CD1c-positive myeloid dendritic cell (primary cell): Measurements from ENCODE around the gene MARCHF10.
A peak's percentile ranks its signal among the peaks of the same experiment; 100 is the strongest.
"Not testable (repeated sequence)": the region's sequence is repeated elsewhere in the genome, so short reads cannot be mapped to it uniquely, and the experiment has no call there.

ENCODE experiments used
- DNase-seq: peaks from one replicate; pipeline ENCODE4 v3.0.0-alpha.2; 2016; ENCODE audit errors: extremely low spot score

The MARCHF10 gene

GRCh38 chr17:62717589-62717855, 90.6 kb downstream of the MARCHF10 start:
- DNase-seq = no peak

DNA sequence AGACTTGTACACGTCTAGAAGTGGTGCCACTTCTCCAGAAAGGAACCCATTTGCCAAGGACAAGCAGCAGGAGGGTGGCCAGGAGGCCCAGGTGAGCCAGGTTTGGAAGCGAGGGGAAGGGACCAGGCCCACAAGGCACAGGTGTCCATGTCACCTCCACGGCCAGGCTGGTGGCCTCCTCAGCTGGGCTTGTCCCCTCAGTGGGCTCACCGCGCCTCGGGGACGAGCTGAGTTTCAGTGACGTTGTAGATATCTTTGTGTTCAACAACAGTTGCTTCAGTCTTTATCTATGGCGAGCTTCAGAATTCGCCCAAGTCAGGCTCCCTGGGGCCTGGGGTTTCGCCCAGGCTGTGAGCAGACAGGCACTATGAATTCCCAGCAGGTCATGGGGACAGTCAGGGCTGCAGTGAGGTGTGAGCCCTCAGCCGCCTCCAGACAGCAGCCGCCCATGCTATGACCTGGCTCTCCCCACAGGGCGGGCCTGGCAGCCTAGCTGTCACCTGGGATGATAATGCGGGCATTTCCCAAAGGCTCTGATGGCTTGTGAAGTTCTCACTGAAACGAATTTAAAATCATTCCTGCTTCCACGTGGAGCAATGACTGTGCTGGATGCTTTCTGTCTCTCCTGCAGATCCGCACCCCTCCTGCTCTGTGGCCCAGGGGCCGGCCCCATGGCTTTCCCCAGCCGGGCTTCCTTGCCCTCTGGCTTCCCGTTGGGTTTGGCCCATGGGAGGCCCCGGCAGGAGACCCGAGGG, 91.1 kb downstream of the MARCHF10 start:
- DNase-seq = no peak

GRCh38 chr17:62715882-62716390, 92.2 kb downstream of the MARCHF10 start:
- DNase-seq = no peak

- DNase-seq = no peak
These were observed 93.9 kb downstream of the MARCHF10 start for GRCh38 chr17:62714016-62714777.

- no peak for DNase-seq
These were observed 94.8 kb downstream of the MARCHF10 start for GRCh38 chr17:62713086-62713881.

DNA sequence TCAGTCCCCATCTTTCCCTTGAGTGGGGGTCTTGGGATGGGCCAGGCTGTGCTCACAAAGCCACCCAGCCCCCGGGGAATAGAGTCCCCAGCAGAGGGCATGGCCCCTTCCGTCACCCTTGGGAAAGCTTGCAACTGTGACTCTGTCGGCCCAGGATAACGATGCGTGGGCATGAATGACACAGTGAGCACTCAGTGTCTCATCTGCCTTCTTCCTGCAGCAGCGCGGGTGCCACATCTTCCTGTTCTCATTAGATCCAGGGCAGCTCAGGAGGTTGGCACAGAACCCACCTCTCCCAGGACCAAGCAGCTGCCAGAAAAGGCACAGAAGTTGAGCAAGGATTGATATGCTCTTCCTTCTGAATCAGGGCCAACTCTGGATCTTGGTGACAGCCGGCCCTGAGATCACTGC, 95.9 kb downstream of the MARCHF10 start:
- no peak for DNase-seq

- DNase-seq = no peak
These were observed 99.5 kb downstream of the MARCHF10 start for GRCh38 chr17:62708587-62708986.

DNA sequence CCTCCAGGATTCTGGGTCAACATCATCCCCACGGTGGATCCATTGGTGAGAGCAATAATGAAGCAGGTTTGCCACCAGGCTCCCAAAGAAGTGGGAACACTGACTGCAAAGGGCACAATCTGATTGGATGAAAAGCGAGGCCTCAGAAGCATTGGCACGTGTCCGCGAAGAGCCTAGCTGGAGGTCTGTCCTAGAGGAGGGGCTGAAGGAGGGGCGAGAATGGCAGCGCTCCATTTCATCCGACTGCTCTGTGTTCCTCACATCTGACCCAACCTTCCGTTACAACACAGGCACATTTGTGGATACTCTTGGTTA, 100.7 kb downstream of the MARCHF10 start:
- no peak for DNase-seq

DNA sequence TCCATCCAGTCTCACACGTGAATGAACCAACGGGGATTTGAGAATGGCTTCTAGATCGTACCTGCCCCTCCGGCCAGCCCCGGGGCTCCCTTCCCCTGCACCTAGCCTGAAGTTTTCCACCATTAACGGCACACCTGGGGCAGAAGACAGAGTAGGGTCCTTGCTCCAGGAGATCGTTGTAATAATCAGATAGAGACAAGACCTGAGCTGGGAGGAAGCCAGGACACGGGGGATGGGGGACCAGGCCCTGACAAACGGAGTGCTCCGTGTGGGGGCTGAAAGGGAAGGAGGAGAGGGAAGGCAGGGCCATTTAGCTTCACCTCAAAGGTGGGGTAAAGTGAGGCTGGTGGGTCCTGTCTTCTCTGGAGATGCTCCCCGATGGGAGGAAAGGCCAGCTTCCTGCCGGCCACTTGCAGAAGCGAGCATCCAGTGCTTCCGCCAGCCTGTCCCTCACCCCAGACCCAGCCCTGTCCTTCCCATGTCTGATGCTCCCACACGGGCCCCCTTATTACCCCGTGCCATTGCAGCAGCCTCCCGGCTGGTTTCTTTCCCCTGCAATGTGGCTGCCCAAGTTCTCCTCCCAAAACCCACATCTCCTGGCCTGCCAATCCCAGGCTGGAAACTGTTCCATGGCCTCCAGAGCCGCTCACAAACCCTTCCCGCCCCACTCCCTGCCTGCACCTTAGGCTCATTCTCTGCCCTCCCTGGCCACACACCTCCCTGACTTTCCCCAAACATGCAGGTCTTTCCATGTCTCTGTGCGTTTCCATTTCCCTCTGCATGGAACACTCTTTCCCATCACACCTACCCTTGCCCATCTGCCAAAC, 101.3 kb downstream of the MARCHF10 start:
- no peak for DNase-seq

DNA sequence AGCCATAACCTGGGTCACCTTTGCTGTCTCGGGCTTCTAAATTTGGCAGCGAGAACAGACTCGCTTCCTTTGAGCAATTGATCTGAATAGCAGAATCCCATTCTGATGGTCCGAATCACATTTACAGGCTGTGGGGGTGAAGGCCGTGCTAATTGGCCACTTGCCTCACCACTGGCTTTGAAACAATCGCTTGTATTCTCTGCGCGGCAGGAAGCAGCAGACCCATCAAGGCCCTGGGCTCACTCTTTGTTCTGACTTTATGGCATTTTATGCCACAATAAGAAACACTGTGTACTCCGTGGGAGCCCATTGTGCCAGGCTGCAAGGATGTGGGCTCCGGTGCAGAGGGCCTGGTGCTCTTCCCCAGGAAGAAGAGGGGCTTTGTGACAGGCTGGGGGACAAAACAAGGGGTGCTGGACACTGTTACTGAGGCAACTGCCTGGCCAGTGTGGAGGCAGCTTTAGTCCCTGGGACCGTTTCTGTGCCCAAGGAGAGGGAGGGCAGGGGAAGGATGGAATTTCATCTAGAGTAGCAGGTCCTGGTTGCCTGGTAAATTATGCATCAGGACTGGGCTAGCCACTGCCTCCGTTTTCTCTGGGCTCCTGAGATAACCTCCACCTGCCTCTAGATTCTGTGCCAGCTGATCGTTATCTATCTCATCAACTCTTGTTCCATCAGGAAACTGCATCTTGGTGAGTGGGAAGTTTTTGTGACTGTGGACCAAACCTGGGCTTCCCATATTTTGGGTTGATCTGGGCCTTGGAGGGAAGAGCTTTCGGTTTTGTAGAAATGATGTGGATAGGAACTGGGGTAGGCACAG, 102.1 kb downstream of the MARCHF10 start:
- DNase-seq = no peak

DNA sequence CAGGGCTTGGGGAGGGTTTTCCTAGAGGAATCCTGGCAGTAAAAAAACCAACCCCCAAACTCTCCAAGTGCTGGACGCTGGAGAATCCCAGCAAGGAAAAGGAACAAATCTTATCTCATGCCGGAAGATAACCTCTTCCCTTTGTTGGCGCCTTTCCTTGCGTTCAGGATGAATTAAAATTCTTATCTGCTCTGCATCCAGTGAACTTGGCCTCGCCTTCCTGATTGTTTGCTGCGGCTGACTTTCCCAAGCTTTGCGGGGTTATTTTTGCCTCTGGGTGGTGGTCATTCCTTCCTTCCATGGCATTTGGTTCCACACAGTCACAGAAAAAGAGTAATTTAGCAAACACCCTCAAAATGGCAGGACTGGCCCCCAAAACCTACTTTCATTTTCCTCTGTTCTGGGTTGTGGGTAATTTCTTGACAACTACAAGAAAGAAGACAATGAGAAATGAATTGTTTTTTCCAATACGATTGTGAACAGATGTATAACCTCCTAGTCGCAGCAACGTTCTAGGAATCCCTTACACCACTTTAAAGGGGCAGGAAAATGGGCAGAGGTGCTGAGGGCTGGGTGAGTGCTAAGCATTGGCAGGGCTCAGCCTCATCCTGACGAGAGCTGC, 102.8 kb downstream of the MARCHF10 start:
- no peak for DNase-seq

DNA sequence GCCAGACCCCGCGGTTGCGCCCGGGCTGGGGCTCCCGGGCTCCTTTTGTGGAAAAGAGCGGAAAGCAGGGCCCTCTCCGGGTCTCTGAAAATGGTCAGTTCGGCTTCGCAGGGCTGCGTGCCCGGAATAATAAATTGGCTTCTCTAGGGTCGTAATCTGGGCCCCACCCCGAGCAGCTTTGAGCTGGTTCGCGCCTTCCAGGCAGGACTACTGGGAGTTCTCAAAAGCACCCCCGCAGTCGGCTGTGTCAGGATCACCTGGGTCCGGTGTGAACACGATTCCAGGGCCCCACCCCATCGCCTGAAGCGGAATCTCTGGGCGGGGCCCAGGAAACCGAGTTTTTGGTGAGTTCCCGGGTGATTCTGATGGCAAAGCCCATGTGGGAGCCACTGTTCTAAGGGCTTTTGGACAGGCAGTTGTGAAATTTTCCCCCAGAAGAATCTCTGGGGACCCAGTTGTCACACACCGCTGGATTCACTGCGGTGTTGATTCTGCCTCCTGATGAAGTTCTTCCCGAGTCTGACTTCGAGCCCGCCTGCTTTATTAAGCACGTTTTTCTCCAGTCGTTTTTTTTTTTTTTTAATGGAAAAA, 103.6 kb downstream of the MARCHF10 start:
- DNase-seq = no peak

GRCh38 chr17:62703776-62704380, 104.2 kb downstream of the MARCHF10 start:
- DNase-seq = peak; percentile 77

GRCh38 chr17:62703261-62703775, 104.8 kb downstream of the MARCHF10 start:
- no peak for DNase-seq

DNA sequence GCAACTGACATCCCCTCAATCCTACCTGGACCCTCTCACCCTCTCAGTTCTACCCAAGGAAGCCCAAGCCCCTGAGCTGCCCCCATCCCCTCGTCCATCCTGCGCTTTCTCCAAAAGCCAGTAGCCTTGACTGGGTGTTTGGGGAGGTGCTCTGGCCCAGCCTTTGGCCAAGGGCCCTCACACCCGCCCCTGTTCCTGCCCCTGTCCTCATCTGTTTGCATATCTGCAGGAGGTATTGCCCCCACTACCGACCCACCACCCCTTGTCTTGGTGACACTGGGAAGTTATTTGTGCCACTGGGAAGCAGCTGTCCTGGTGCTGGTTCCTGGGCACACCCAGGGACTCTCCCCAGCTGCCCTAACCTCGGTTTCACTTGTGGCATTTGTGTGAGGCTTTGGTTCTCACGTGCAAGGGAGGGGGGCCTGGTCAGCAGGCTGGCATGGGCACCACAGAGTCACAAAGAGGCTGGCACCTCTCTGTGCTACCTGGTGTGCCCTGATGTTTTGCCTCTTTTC, 105.3 kb downstream of the MARCHF10 start:
- no peak for DNase-seq

GRCh38 chr17:62701706-62702085, 106.4 kb downstream of the MARCHF10 start:
- no peak for DNase-seq

GRCh38 chr17:62700964-62701705, 107.0 kb downstream of the MARCHF10 start:
- no peak for DNase-seq

GRCh38 chr17:62698459-62698858, 109.7 kb downstream of the MARCHF10 start:
- not testable (repeated sequence) for DNase-seq
